ENCODE data around the gene NFAM1. TPM values are rescaled to one million over a fixed set of nuclear protein-coding genes. Genes with fewer than 3 reads are reported as not detected.

The NFAM1 gene
- total and polyA plus RNA-seq, 4 donors, result 1.2 to 2.5 (median 1.8) TPM

GRCh38 chr22:42440728-42441127 lies 8.5 kb upstream of the NFAM1 start:
- Histone ChIP-seq H3K27ac (ENCODE audit: low read depth, low read length) (no peak overlapping the region), H3K27me3 (ENCODE audit: control insufficient read depth, insufficient read depth, low read length) (no peaks in the 10 kb centered on the region), H3K9me3 (ENCODE audit: control insufficient read depth, insufficient read depth, low read length) (no peaks in the 10 kb centered on the region), H3K4me1 (ENCODE audit: control insufficient read depth, insufficient read depth, low read length) (peaks cover 49% of the 10 kb centered on the region), H3K4me3 (ENCODE audit: low read depth, low read length) (no peak overlapping the region), H3K36me3 (ENCODE audit: control insufficient read depth, insufficient read depth, low read length) (no peaks in the 10 kb centered on the region)
- no peak for DNase-seq (ENCODE audit: low read depth in 4 of 6, low spot score in 6 of 6)
- 74% methylated on average over 10 of the region's 15 CpGs for WGBS (ENCODE audit: insufficient coverage)

- H3K27ac ChIP-seq (ENCODE audit: low read depth, low read length), result peak overlapping the region; percentile 25
- H3K36me3 ChIP-seq (ENCODE audit: control insufficient read depth, insufficient read depth, low read length), result no peaks in the 10 kb centered on the region
- peak in 1 of 6 donors; percentile 27 for DNase-seq (ENCODE audit: low read depth in 4 of 6, low spot score in 6 of 6)
- no peaks in the 10 kb centered on the region for H3K9me3 ChIP-seq (ENCODE audit: control insufficient read depth, insufficient read depth, low read length)
- WGBS (ENCODE audit: insufficient coverage), result 67% methylated on average over 18 of the region's 20 CpGs
- peaks cover 50% of the 10 kb centered on the region for H3K4me1 ChIP-seq (ENCODE audit: control insufficient read depth, insufficient read depth, low read length)
- H3K4me3 ChIP-seq (ENCODE audit: low read depth, low read length), result no peak overlapping the region
- no peaks in the 10 kb centered on the region for H3K27me3 ChIP-seq (ENCODE audit: control insufficient read depth, insufficient read depth, low read length)
Observed at GRCh38 chr22:42439821-42440674, 7.8 kb upstream of the NFAM1 start.

GRCh38 chr22:42439021-42439567 lies 6.9 kb upstream of the NFAM1 start:
- Histone ChIP-seq H3K27me3 (ENCODE audit: control insufficient read depth, insufficient read depth, low read length) (no peaks in the 10 kb centered on the region), H3K27ac (ENCODE audit: low read depth, low read length) (peak overlapping the region; percentile 25), H3K4me1 (ENCODE audit: control insufficient read depth, insufficient read depth, low read length) (peaks cover 50% of the 10 kb centered on the region), H3K36me3 (ENCODE audit: control insufficient read depth, insufficient read depth, low read length) (no peaks in the 10 kb centered on the region), H3K9me3 (ENCODE audit: control insufficient read depth, insufficient read depth, low read length) (no peaks in the 10 kb centered on the region), H3K4me3 (ENCODE audit: low read depth, low read length) (no peak overlapping the region)
- 91% methylated on average over 8 of the region's 13 CpGs for WGBS (ENCODE audit: insufficient coverage)
- peak in 1 of 6 donors; percentile 6 for DNase-seq (ENCODE audit: low read depth in 4 of 6, low spot score in 6 of 6)

- no peaks in the 10 kb centered on the region for H3K36me3 ChIP-seq (ENCODE audit: control insufficient read depth, insufficient read depth, low read length)
- WGBS (ENCODE audit: insufficient coverage), result 24% methylated on average over 6 of the region's 12 CpGs
- peaks cover 51% of the 10 kb centered on the region for H3K4me1 ChIP-seq (ENCODE audit: control insufficient read depth, insufficient read depth, low read length)
- peaks cover 2% of the 10 kb centered on the region for H3K27me3 ChIP-seq (ENCODE audit: control insufficient read depth, insufficient read depth, low read length)
- no peaks in the 10 kb centered on the region for H3K9me3 ChIP-seq (ENCODE audit: control insufficient read depth, insufficient read depth, low read length)
- DNase-seq (ENCODE audit: low read depth in 4 of 6, low spot score in 6 of 6), result no peak
- no peak overlapping the region for H3K27ac ChIP-seq (ENCODE audit: low read depth, low read length)
- no peak overlapping the region for H3K4me3 ChIP-seq (ENCODE audit: low read depth, low read length)
Observed at GRCh38 chr22:42438293-42438650, 6.1 kb upstream of the NFAM1 start.

GRCh38 chr22:42437488-42438292 lies 5.5 kb upstream of the NFAM1 start:
- Histone ChIP-seq H3K9me3 (ENCODE audit: control insufficient read depth, insufficient read depth, low read length) (no peaks in the 10 kb centered on the region), H3K4me3 (ENCODE audit: low read depth, low read length) (peak overlapping the region; percentile 49), H3K36me3 (ENCODE audit: control insufficient read depth, insufficient read depth, low read length) (no peaks in the 10 kb centered on the region), H3K4me1 (ENCODE audit: control insufficient read depth, insufficient read depth, low read length) (peaks cover 57% of the 10 kb centered on the region), H3K27ac (ENCODE audit: low read depth, low read length) (peak overlapping the region; percentile 36), H3K27me3 (ENCODE audit: control insufficient read depth, insufficient read depth, low read length) (peaks cover 7% of the 10 kb centered on the region)
- DNase-seq (ENCODE audit: low read depth in 4 of 6, low spot score in 6 of 6), result peak in 2 of 6 donors; percentile 86 to 91
- WGBS (ENCODE audit: insufficient coverage), result 2% methylated on average over 31 of the region's 33 CpGs

GRCh38 chr22:42436404-42436803 lies 4.2 kb upstream of the NFAM1 start:
- Histone ChIP-seq H3K4me3 (ENCODE audit: low read depth, low read length) (no peak overlapping the region), H3K4me1 (ENCODE audit: control insufficient read depth, insufficient read depth, low read length) (peaks cover 70% of the 10 kb centered on the region), H3K9me3 (ENCODE audit: control insufficient read depth, insufficient read depth, low read length) (no peaks in the 10 kb centered on the region), H3K27me3 (ENCODE audit: control insufficient read depth, insufficient read depth, low read length) (peaks cover 17% of the 10 kb centered on the region), H3K36me3 (ENCODE audit: control insufficient read depth, insufficient read depth, low read length) (no peaks in the 10 kb centered on the region), H3K27ac (ENCODE audit: low read depth, low read length) (no peak overlapping the region)
- WGBS (ENCODE audit: insufficient coverage), result 29% methylated on average over 7 of the region's 7 CpGs
- peak in 2 of 6 donors; percentile 61 to 67 for DNase-seq (ENCODE audit: low read depth in 4 of 6, low spot score in 6 of 6)

GRCh38 chr22:42434748-42435425 lies 2.7 kb upstream of the NFAM1 start:
- Histone ChIP-seq H3K27me3 (ENCODE audit: control insufficient read depth, insufficient read depth, low read length) (peaks cover 24% of the 10 kb centered on the region), H3K9me3 (ENCODE audit: control insufficient read depth, insufficient read depth, low read length) (no peaks in the 10 kb centered on the region), H3K4me3 (ENCODE audit: low read depth, low read length) (no peak overlapping the region), H3K4me1 (ENCODE audit: control insufficient read depth, insufficient read depth, low read length) (peaks cover 75% of the 10 kb centered on the region), H3K27ac (ENCODE audit: low read depth, low read length) (no peak overlapping the region), H3K36me3 (ENCODE audit: control insufficient read depth, insufficient read depth, low read length) (no peaks in the 10 kb centered on the region)
- no peak for DNase-seq (ENCODE audit: low read depth in 4 of 6, low spot score in 6 of 6)
- WGBS (ENCODE audit: insufficient coverage), result 50% methylated on average over 9 of the region's 14 CpGs

- Histone ChIP-seq H3K27ac (ENCODE audit: low read depth, low read length) (no peak overlapping the region), H3K4me1 (ENCODE audit: control insufficient read depth, insufficient read depth, low read length) (peaks cover 71% of the 10 kb centered on the region), H3K4me3 (ENCODE audit: low read depth, low read length) (no peak overlapping the region), H3K27me3 (ENCODE audit: control insufficient read depth, insufficient read depth, low read length) (peaks cover 24% of the 10 kb centered on the region), H3K9me3 (ENCODE audit: control insufficient read depth, insufficient read depth, low read length) (no peaks in the 10 kb centered on the region), H3K36me3 (ENCODE audit: control insufficient read depth, insufficient read depth, low read length) (no peaks in the 10 kb centered on the region)
- peak in 2 of 6 donors; percentile 74 to 75 for DNase-seq (ENCODE audit: low read depth in 4 of 6, low spot score in 6 of 6)
- 21% methylated on average over 20 of the region's 27 CpGs for WGBS (ENCODE audit: insufficient coverage)
Observed at GRCh38 chr22:42433754-42434682, 1.8 kb upstream of the NFAM1 start.
